ENCODE data around the gene IQCH. TPM values are rescaled to one million over a fixed set of nuclear protein-coding genes. Genes with fewer than 3 reads are reported as not detected.

The IQCH gene
- total and polyA plus RNA-seq, 9 of the 15 experiments (the other 6 are each of a cell fraction or from before 2014, with no cell fraction given), result 1.8 to 3.9 (median 2.7) TPM

DNA sequence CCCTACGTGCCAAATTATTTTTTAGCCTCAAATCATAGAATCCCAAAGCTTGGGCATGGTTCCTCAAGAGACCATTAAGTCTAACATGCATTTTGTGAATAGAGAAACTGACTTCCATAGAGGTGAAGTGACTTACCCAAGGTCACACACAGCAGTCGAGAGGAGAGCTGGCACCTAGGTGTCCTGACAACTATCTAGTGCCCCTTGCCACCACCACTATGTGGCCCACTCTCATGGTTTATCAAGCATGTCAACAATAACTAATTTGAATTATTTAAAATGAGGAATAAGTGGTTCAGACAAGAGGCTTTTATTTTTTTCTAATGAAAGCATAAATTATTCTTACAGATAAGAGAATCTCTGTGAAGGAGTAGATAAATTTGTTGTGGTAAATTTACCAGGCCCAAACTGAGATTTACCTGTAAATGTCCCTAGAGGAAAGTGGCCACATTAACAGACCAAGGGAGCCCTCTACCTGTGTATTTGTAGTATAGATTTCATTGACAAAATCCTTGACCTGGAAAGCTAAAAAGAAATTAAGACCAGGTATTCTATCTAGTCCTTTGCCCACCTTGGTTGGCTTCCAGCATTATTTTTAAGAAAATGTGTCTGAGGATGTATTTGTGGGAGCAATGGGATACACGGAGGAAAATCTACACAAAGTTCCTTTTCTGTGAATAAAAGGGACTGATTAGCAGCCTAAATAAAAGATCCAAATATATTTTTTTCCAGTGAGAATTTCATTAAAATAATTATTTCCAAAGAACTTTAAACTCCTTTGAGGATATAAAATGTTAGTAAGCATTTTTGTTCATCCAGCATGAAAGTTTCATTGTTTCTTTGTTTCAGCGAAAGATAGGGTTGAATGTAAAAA is 49.1 kb downstream of the IQCH start:
- H3K9ac ChIP-seq (ENCODE audit: insufficient read depth in 1 of 2, low read depth in 2 of 2, low read length in 2 of 2), result no peak overlapping the region
- intact Hi-C loops (cut with micrococcal nuclease) (loop anchor here (1.0 to 10.0 kb wide), 3 partner anchors 129 to 531 kb away; no protein-coding TSS in a partner anchor), in situ Hi-C loops (cut with MboI) (loop anchor here (5.0 kb wide), 1 partner anchor 356 kb away; no protein-coding TSS in a partner anchor)
- BruUV-seq (replicated peaks), result no TSS peak
- H3K4me3 ChIP-seq, result no peak overlapping the region
- FAIRE-seq (peak; percentile 66), DNase-seq (ENCODE audit: extremely low read depth in 1 of 4, low spot score in 3 of 4) (peak; percentile 16 to 61 (median 24)), ATAC-seq (peak; percentile 70; the same call in 2 of the 3 replicates)
- H3K4me1 ChIP-seq (replicated peaks in 1 of 2; ENCODE audit: control insufficient read depth in 2 of 2, insufficient read depth in 2 of 2, low read length in 2 of 2), result no peaks in the 10 kb centered on the region
- H3K36me3 ChIP-seq (ENCODE audit: control insufficient read depth, insufficient read depth, low read length), result no peaks in the 10 kb centered on the region
- 23% methylated on average over 4 of the region's 4 CpGs for WGBS (ENCODE audit: insufficient coverage, low coverage, missing lambda C conversion rate)
- ChIA-PET POLR2A (interaction anchor here (1.0 to 1.1 kb wide), 3 partner anchors 21 to 185 kb away, joined by 3 to 4 read pairs (median 3); no protein-coding TSS in a partner anchor), CTCF (ENCODE audit: low intra/inter-chr PET ratio) (interaction anchor here (1.4 to 4.7 kb wide), 5 partner anchors 63 to 685 kb away, joined by 4 to 50 read pairs (median 8); no protein-coding TSS in a partner anchor)
- H4K20me1 ChIP-seq (replicated peaks; ENCODE audit: control insufficient read depth, insufficient read depth, low read length), result no peaks in the 10 kb centered on the region
- no peaks in the 10 kb centered on the region for H3K9me1 ChIP-seq (ENCODE audit: control insufficient read depth, insufficient read depth, low read length)
- no peaks in the 10 kb centered on the region for H3K9me3 ChIP-seq (replicated peaks; ENCODE audit: control insufficient read depth, insufficient read depth, low read depth, low read length)
- no peak overlapping the region for H3K27ac ChIP-seq (ENCODE audit: extremely low read depth, low read depth, low read length)
- H3K27me3 ChIP-seq (ENCODE audit: control insufficient read depth in 2 of 2, insufficient read depth in 2 of 2, low read length in 2 of 2), result no peaks in the 10 kb centered on the region
- H3K79me2 ChIP-seq (ENCODE audit: control insufficient read depth, insufficient read depth, low read length), result no peaks in the 10 kb centered on the region
- H3K4me2 ChIP-seq (ENCODE audit: insufficient read depth, low read length), result no peak overlapping the region
- no peak overlapping the region for H2AFZ ChIP-seq (ENCODE audit: low read depth, low read length)
- TF ChIP-seq ARID2 (IDR thresholded peaks at IDR 0.05) (0 out of 2 replicates have a peak, but pooled peaks have one; percentile 22), GATAD2B (IDR thresholded peaks at IDR 0.05; ENCODE audit: borderline replicate concordance) (0 out of 2 replicates have a peak, but pooled peaks have one; percentile 30), SREBF2 (CRISPR knock-in tag; IDR thresholded peaks at IDR 0.05) (no peak), ZBTB17 (CRISPR knock-in tag; IDR thresholded peaks at IDR 0.05) (no peak), PHF21A (IDR thresholded peaks at IDR 0.05; ENCODE audit: borderline replicate concordance, low read depth) (peak; percentile 85; the same call in 1 of the 2 replicates), IRF2 (CRISPR knock-in tag; IDR thresholded peaks at IDR 0.05) (no peak)
- TF ChIP-seq, protein P1, sequence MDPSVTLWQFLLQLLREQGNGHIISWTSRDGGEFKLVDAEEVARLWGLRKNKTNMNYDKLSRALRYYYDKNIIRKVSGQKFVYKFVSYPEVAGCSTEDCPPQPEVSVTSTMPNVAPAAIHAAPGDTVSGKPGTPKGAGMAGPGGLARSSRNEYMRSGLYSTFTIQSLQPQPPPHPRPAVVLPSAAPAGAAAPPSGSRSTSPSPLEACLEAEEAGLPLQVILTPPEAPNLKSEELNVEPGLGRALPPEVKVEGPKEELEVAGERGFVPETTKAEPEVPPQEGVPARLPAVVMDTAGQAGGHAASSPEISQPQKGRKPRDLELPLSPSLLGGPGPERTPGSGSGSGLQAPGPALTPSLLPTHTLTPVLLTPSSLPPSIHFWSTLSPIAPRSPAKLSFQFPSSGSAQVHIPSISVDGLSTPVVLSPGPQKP (CRISPR knock-in tag; IDR thresholded peaks at IDR 0.05), result no peak
- TF ChIP-seq, protein P2, sequence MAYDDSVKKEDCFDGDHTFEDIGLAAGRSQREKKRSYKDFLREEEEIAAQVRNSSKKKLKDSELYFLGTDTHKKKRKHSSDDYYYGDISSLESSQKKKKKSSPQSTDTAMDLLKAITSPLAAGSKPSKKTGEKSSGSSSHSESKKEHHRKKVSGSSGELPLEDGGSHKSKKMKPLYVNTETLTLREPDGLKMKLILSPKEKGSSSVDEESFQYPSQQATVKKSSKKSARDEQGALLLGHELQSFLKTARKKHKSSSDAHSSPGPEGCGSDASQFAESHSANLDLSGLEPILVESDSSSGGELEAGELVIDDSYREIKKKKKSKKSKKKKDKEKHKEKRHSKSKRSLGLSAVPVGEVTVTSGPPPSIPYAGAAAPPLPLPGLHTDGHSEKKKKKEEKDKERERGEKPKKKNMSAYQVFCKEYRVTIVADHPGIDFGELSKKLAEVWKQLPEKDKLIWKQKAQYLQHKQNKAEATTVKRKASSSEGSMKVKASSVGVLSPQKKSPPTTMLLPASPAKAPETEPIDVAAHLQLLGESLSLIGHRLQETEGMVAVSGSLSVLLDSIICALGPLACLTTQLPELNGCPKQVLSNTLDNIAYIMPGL (CRISPR knock-in tag; IDR thresholded peaks at IDR 0.05), result no peak
- TF ChIP-seq, protein P3, sequence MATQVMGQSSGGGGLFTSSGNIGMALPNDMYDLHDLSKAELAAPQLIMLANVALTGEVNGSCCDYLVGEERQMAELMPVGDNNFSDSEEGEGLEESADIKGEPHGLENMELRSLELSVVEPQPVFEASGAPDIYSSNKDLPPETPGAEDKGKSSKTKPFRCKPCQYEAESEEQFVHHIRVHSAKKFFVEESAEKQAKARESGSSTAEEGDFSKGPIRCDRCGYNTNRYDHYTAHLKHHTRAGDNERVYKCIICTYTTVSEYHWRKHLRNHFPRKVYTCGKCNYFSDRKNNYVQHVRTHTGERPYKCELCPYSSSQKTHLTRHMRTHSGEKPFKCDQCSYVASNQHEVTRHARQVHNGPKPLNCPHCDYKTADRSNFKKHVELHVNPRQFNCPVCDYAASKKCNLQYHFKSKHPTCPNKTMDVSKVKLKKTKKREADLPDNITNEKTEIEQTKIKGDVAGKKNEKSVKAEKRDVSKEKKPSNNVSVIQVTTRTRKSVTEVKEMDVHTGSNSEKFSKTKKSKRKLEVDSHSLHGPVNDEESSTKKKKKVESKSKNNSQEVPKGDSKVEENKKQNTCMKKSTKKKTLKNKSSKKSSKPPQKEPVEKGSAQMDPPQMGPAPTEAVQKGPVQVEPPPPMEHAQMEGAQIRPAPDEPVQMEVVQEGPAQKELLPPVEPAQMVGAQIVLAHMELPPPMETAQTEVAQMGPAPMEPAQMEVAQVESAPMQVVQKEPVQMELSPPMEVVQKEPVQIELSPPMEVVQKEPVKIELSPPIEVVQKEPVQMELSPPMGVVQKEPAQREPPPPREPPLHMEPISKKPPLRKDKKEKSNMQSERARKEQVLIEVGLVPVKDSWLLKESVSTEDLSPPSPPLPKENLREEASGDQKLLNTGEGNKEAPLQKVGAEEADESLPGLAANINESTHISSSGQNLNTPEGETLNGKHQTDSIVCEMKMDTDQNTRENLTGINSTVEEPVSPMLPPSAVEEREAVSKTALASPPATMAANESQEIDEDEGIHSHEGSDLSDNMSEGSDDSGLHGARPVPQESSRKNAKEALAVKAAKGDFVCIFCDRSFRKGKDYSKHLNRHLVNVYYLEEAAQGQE (IDR thresholded peaks at IDR 0.05; ENCODE audit: borderline replicate concordance), result peak; percentile 87
- TF ChIP-seq, protein P3 (CRISPR knock-in tag; IDR thresholded peaks at IDR 0.05; ENCODE audit: low read depth), result no peak

Data from K562 (cell line).